Cardiac muscle cell (in vitro differentiated cells and primary cell): Measurements from ENCODE around the gene PI16. TPM values are rescaled to one million over a fixed set of nuclear protein-coding genes. Genes with fewer than 3 reads are reported as not detected.

Source experiments
- DNase-seq, 2 donors: peaks; one replicate each; pipeline versions ENCODE4 v3.0.0 to v3.0.0-alpha.2; 2010 to 2017; ENCODE audit warnings: low read depth in 1 of 2, low spot score in 1 of 2
- H3K27ac ChIP-seq: fragments of 200-600 bp; sonication (generic); 2 replicates; pipeline ENCODE4 v1.5.1; 2016
- H3K27me3 ChIP-seq: fragments of 200-600 bp; sonication (generic); 2 replicates; pipeline ENCODE4 v1.6.0; 2016; ENCODE audit warnings: control low read depth
- H3K36me3 ChIP-seq: fragments of 200-600 bp; sonication (generic); 2 replicates; pipeline ENCODE4 v1.5.1; 2016; ENCODE audit warnings: control low read depth
- H3K4me1 ChIP-seq: fragments of 200-600 bp; sonication (generic); 2 replicates; pipeline ENCODE4 v1.8.1; 2017; ENCODE audit warnings: low read depth, mild to moderate bottlenecking, mixed run types
- H3K4me3 ChIP-seq: fragments of 200-600 bp; sonication (generic); 2 replicates; pipeline ENCODE4 v1.5.1; 2016; ENCODE audit warnings: mild to moderate bottlenecking
- H3K9me3 ChIP-seq: fragments of 200-600 bp; sonication (generic); 2 replicates; pipeline ENCODE4 v1.5.1; 2017; ENCODE audit warnings: low read depth, mild to moderate bottlenecking, control low read depth
- polyA plus RNA-seq: library from polyadenylated mRNA; unstranded; fragments of >200 nt; fragmentation: Nextera tagmentation; extraction: Ambion mirVana; gene quantifications from 2 replicates; pipeline ENCODE4 v1.2.1, GENCODE V29; 2016
- total RNA-seq: library from RNA; depleted of rRNA; stranded (reverse); fragments of >200 nt; gene quantifications from 2 replicates; pipeline ENCODE4 v1.2.3, GENCODE V29; 2016
- TF ChIP-seq, protein P1 (sequence below): IDR thresholded peaks from 2 replicates; pipeline ENCODE4 v1.5.1; 2012; ENCODE audit warnings: low read depth, mild to moderate bottlenecking, low read length

The PI16 gene, protein sequence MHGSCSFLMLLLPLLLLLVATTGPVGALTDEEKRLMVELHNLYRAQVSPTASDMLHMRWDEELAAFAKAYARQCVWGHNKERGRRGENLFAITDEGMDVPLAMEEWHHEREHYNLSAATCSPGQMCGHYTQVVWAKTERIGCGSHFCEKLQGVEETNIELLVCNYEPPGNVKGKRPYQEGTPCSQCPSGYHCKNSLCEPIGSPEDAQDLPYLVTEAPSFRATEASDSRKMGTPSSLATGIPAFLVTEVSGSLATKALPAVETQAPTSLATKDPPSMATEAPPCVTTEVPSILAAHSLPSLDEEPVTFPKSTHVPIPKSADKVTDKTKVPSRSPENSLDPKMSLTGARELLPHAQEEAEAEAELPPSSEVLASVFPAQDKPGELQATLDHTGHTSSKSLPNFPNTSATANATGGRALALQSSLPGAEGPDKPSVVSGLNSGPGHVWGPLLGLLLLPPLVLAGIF
- total RNA-seq: 0.07 TPM in 1 of 2 replicates, not detected in the other
- polyA plus RNA-seq: 0.07 and 0.37 TPM in 2 replicates

GRCh38 chr6:36954262-36954931, at the start of gene PI16:
Gene PI16 (plus strand): TSS chr6:36954738. CDS start chr6:36954761, 23 bp downstream.
- no peak within 1 kb of the TSS for H3K4me3 ChIP-seq
- TF ChIP-seq, protein P1, sequence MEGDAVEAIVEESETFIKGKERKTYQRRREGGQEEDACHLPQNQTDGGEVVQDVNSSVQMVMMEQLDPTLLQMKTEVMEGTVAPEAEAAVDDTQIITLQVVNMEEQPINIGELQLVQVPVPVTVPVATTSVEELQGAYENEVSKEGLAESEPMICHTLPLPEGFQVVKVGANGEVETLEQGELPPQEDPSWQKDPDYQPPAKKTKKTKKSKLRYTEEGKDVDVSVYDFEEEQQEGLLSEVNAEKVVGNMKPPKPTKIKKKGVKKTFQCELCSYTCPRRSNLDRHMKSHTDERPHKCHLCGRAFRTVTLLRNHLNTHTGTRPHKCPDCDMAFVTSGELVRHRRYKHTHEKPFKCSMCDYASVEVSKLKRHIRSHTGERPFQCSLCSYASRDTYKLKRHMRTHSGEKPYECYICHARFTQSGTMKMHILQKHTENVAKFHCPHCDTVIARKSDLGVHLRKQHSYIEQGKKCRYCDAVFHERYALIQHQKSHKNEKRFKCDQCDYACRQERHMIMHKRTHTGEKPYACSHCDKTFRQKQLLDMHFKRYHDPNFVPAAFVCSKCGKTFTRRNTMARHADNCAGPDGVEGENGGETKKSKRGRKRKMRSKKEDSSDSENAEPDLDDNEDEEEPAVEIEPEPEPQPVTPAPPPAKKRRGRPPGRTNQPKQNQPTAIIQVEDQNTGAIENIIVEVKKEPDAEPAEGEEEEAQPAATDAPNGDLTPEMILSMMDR: no peak
- no peaks in the 10 kb centered on the region for H3K27me3 ChIP-seq
- no peak for DNase-seq
- H3K27ac ChIP-seq: no peak within 1 kb of the TSS
- H3K4me1 ChIP-seq: peaks cover 21% of the 10 kb centered on the region
- no peaks in the 10 kb centered on the region for H3K9me3 ChIP-seq
- no peaks in the 10 kb centered on the region for H3K36me3 ChIP-seq

DNA sequence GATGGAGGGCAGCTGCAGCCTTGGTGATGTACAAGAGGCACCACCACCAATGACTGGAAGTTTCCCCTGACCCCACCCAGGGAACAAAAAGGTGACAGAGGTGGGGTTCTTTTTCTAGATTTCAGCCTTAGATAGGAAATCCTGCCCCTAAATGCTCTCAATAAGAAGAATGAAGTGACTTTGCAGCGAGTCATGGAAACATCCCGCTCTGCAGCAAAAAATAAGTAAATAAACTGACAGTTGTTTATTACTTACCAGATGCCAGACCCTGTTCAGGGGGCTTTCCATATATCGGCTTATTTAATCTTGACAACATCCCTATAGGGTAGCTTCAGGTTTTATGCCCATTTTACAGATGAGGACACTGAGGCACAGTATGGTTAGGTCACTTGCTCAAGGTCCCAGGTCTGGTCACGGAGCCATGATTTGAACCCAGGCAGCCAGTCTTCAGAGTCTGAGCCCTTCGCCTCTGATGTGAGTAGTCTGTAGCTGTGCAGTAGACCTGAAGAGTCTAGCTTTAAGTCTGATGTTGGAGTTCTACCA, 49.6 kb upstream of the PI16 start:
- H3K9me3 ChIP-seq: no peaks in the 10 kb centered on the region
- H3K36me3 ChIP-seq: peaks cover 22% of the 10 kb centered on the region
- H3K4me3 ChIP-seq: no peak overlapping the region
- TF ChIP-seq, protein P1: no peak
- H3K27ac ChIP-seq: no peak overlapping the region
- H3K27me3 ChIP-seq: no peaks in the 10 kb centered on the region
- no peak for DNase-seq
- H3K4me1 ChIP-seq: no peaks in the 10 kb centered on the region

DNA sequence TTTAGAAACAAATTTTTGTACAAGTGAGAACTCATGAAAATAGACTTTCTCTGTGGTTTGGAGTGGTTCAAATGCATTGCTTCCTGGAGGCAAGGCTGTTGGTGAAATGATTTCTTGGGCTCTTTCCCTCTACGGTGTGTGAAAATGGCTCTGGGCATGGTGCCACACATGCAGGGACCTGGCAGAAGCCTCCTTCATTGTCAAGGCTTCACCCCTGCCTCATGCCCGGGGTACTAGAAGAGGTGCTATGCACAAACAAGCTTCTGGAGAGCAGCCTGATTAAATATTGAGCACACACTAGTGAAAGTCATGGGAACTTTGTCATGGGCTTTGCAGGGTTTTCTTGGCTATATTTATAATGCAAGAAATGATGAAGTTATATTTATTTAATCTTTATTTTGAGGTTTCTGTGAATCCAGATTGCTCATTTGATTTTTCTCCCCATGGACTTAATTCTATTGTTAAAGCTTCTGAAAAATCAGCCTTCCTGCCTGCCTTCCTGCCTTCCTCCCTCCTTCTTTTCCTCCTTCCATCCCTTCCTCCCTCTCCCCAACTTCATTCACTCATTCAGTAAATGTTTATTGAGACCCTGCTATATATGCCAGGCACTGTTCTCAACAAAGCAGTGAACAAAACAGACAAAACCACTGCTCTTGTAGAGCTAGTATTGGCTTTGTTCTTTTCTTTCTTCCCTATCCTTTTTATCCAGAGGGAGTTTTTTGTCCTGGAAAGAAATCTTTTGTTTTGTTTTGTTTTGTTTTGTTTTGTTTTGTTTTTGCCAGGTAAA, 47.8 kb upstream of the PI16 start:
- Histone ChIP-seq H3K4me1 (no peaks in the 10 kb centered on the region), H3K9me3 (no peaks in the 10 kb centered on the region), H3K4me3 (no peak overlapping the region), H3K27me3 (no peaks in the 10 kb centered on the region), H3K36me3 (peaks cover 17% of the 10 kb centered on the region), H3K27ac (no peak overlapping the region)
- no peak for DNase-seq
- TF ChIP-seq, protein P1: no peak

GRCh38 chr6:36907781-36908180, 46.8 kb upstream of the PI16 start:
- no peaks in the 10 kb centered on the region for H3K9me3 ChIP-seq
- TF ChIP-seq, protein P1: no peak
- H3K4me1 ChIP-seq: no peaks in the 10 kb centered on the region
- DNase-seq: peak in 1 of 2 donors; percentile 41
- no peak overlapping the region for H3K4me3 ChIP-seq
- H3K27ac ChIP-seq: no peak overlapping the region
- H3K36me3 ChIP-seq: peaks cover 7% of the 10 kb centered on the region
- H3K27me3 ChIP-seq: no peaks in the 10 kb centered on the region

GRCh38 chr6:36908747-36909146, 45.8 kb upstream of the PI16 start:
- no peaks in the 10 kb centered on the region for H3K4me1 ChIP-seq
- H3K36me3 ChIP-seq: peaks cover 4% of the 10 kb centered on the region
- no peaks in the 10 kb centered on the region for H3K27me3 ChIP-seq
- no peak overlapping the region for H3K27ac ChIP-seq
- TF ChIP-seq, protein P1: no peak
- DNase-seq: no peak
- no peak overlapping the region for H3K4me3 ChIP-seq
- no peaks in the 10 kb centered on the region for H3K9me3 ChIP-seq
